ENCODE data around the gene SPATS2. TPM values are rescaled to one million over a fixed set of nuclear protein-coding genes. Genes with fewer than 3 reads are reported as not detected.
"Not testable (repeated sequence)": the region's sequence is repeated elsewhere in the genome, so short reads cannot be mapped to it uniquely, and the experiment has no call there.

SPATS2 gene
- total and polyA plus RNA-seq, 10 of the 15 experiments (the other 5 are each of a cell fraction or from before 2014, with no cell fraction given), result 9.0 to 54.2 (median 27.5) TPM

DNA sequence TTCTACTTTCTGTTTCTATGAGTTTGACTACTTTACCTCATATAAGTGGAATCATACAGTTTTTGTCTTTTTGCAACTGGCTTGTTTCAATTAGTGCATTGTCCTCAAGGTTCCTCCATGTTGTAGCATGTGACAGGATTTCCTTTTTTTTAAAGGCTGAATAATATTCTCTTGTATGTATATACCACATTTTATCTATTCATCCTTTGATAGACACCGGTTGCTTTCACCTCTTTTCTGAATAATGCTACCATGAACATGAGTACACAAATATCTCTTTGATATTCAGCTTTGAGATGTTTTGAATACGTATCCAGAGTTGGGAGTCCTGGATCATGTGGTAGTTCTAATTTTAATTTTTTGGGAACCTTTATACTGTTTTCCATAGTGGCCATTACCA lies 65.4 kb downstream of the SPATS2 start (continued):
- TF ChIP-seq SKIL (IDR thresholded peaks at IDR 0.05; ENCODE audit: low read depth, poor library complexity, severe bottlenecking), result no peak
- TF ChIP-seq SUPT20H (IDR thresholded peaks at IDR 0.05; ENCODE audit: borderline replicate concordance, control insufficient read depth, low read depth, low read length), result no peak
- no peak for TF ChIP-seq MTA3 (IDR thresholded peaks at IDR 0.05; ENCODE audit: borderline replicate concordance, low read length)
- TF ChIP-seq ZNF24 (IDR thresholded peaks at IDR 0.05), result no peak
- no peak for TF ChIP-seq EED (IDR thresholded peaks at IDR 0.05; ENCODE audit: low read depth)
- TF ChIP-seq, protein P1, sequence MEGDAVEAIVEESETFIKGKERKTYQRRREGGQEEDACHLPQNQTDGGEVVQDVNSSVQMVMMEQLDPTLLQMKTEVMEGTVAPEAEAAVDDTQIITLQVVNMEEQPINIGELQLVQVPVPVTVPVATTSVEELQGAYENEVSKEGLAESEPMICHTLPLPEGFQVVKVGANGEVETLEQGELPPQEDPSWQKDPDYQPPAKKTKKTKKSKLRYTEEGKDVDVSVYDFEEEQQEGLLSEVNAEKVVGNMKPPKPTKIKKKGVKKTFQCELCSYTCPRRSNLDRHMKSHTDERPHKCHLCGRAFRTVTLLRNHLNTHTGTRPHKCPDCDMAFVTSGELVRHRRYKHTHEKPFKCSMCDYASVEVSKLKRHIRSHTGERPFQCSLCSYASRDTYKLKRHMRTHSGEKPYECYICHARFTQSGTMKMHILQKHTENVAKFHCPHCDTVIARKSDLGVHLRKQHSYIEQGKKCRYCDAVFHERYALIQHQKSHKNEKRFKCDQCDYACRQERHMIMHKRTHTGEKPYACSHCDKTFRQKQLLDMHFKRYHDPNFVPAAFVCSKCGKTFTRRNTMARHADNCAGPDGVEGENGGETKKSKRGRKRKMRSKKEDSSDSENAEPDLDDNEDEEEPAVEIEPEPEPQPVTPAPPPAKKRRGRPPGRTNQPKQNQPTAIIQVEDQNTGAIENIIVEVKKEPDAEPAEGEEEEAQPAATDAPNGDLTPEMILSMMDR (IDR thresholded peaks at IDR 0.05 in 2 of 3, conservative IDR thresholded peaks at IDR 0.05 in 1 of 3; ENCODE audit: control insufficient read depth in 2 of 3, extremely low read depth in 1 of 3, insufficient read depth in 1 of 3, low read depth in 3 of 3, low read length in 3 of 3), result no peak
- no peak for TF ChIP-seq ZBTB40 (IDR thresholded peaks at IDR 0.05; ENCODE audit: borderline replicate concordance)
- no peak for TF ChIP-seq ESRRA (IDR thresholded peaks at IDR 0.05; ENCODE audit: low read length)
- no peak for TF ChIP-seq TBL1XR1 (IDR thresholded peaks at IDR 0.05; ENCODE audit: low read depth, low read length)

DNA sequence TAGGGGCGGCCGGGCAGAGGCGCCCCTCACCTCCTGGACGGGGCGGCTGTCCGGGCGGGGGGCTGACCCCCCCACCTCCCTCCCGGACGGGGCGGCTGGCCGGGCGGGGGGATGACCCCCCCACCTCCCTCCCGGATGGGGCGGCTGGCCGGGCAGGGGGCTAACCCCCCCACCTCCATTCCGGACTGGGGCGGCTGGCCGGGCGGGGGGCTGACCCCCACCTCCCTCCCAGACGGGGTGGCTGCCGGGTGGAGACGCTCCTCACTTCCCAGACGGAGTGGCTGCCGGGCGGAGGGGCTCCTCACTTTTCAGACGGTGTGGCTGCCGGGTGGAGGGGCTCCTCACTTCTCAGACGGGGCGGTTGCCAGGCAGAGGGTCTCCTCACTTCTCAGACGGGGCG lies 69.5 kb downstream of the SPATS2 start:
- H3K4me3 ChIP-seq; in situ Hi-C loops (cut with MboI); H3K27me3 ChIP-seq (replicated peaks in 1 of 2; ENCODE audit: control insufficient read depth in 2 of 2, insufficient read depth in 2 of 2, low read length in 1 of 2); ATAC-seq; H3K9me3 ChIP-seq (replicated peaks; ENCODE audit: control insufficient read depth, insufficient read depth, low read length); POLR2A ChIA-PET; H3K27ac ChIP-seq (ENCODE audit: control insufficient read depth, insufficient read depth); H4K20me1 ChIP-seq (ENCODE audit: control insufficient read depth, insufficient read depth); H3K4me2 ChIP-seq (ENCODE audit: control insufficient read depth, insufficient read depth); FAIRE-seq; H3K4me1 ChIP-seq (ENCODE audit: control insufficient read depth, insufficient read depth, low read length); SMC1A ChIA-PET (ENCODE audit: uncharacterized antibody, unreplicated experiment); CTCF ChIA-PET; H3K36me3 ChIP-seq (ENCODE audit: control insufficient read depth in 2 of 2, insufficient read depth in 2 of 2, low read length in 1 of 2); BruUV-seq (replicated peaks); H2AFZ ChIP-seq (ENCODE audit: control insufficient read depth, low read depth, low read length); H3K9ac ChIP-seq (ENCODE audit: control insufficient read depth, insufficient read depth, low read length); intact Hi-C loops (cut with micrococcal nuclease; ENCODE audit: unreplicated experiment); RAD21 ChIA-PET (ENCODE audit: unreplicated experiment); DNase-seq (ENCODE audit: low read depth, low spot score): not testable (repeated sequence)
- WGBS (ENCODE audit: insufficient coverage, insufficient replicate concordance, low lambda C conversion rate, missing lambda C conversion rate), result 98% methylated on average over 8 of the region's 31 CpGs
- H3K79me2 ChIP-seq (ENCODE audit: control insufficient read depth, insufficient read depth, low read length), result peaks cover 26% of the 10 kb centered on the region
